Myocyte (in vitro differentiated cells): Measurements from ENCODE around the gene COL28A1. TPM values are rescaled to one million over a fixed set of nuclear protein-coding genes. Genes with fewer than 3 reads are reported as not detected.
"Not testable (repeated sequence)": the region's sequence is repeated elsewhere in the genome, so short reads cannot be mapped to it uniquely, and the experiment has no call there.

Source experiments
- DNase-seq: peaks from one replicate; pipeline ENCODE4 v3.0.0-alpha.2; 2012; ENCODE audit warnings: low read depth
- total RNA-seq: library from RNA; depleted of rRNA; stranded (reverse); fragments of >200 nt; gene quantifications from 2 replicates; pipeline ENCODE4 v1.2.3, GENCODE V29; 2014

The COL28A1 gene
- total RNA-seq, 1 donor from 2014 or later: 2.2 TPM

- no peak for DNase-seq
Measured at GRCh38 chr7:7475601-7476000, 60.1 kb downstream of the COL28A1 start.

- no peak for DNase-seq
Measured at GRCh38 chr7:7474436-7474835, 61.2 kb downstream of the COL28A1 start.

GRCh38 chr7:7464991-7465765 is 70.5 kb downstream of the COL28A1 start:
- not testable (repeated sequence) for DNase-seq

GRCh38 chr7:7454000-7454399 is 81.7 kb downstream of the COL28A1 start:
- no peak for DNase-seq

GRCh38 chr7:7452652-7453051 is 83.0 kb downstream of the COL28A1 start:
- DNase-seq: no peak

GRCh38 chr7:7452119-7452518 is 83.6 kb downstream of the COL28A1 start:
- DNase-seq: no peak

- no peak for DNase-seq
Measured at GRCh38 chr7:7449055-7449454, 86.6 kb downstream of the COL28A1 start.

- DNase-seq: no peak
Measured at GRCh38 chr7:7446616-7447015, 89.1 kb downstream of the COL28A1 start.

- no peak for DNase-seq
Measured at GRCh38 chr7:7443806-7444350, 91.8 kb downstream of the COL28A1 start.

- DNase-seq: no peak
Measured at GRCh38 chr7:7439564-7439963, 96.1 kb downstream of the COL28A1 start.

- DNase-seq: peak; percentile 88
Measured at GRCh38 chr7:7438851-7439250, 96.8 kb downstream of the COL28A1 start.

GRCh38 chr7:7435978-7436377 is 99.7 kb downstream of the COL28A1 start:
- DNase-seq: no peak

GRCh38 chr7:7434329-7434728 is 101.3 kb downstream of the COL28A1 start:
- DNase-seq: peak; percentile 45

- DNase-seq: peak; percentile 24
Measured at GRCh38 chr7:7433811-7434210, 101.9 kb downstream of the COL28A1 start.

GRCh38 chr7:7432979-7433378 is 102.7 kb downstream of the COL28A1 start:
- DNase-seq: no peak

GRCh38 chr7:7428806-7429205 is 106.9 kb downstream of the COL28A1 start:
- DNase-seq: peak; percentile 72

- DNase-seq: no peak
Measured at GRCh38 chr7:7427363-7427762, 108.3 kb downstream of the COL28A1 start.

GRCh38 chr7:7426676-7427075 is 109.0 kb downstream of the COL28A1 start:
- DNase-seq: peak; percentile 27

GRCh38 chr7:7425321-7425720 is 110.4 kb downstream of the COL28A1 start:
- no peak for DNase-seq

- DNase-seq: peak; percentile 88
Measured at GRCh38 chr7:7424151-7424873, 111.4 kb downstream of the COL28A1 start.

- no peak for DNase-seq
Measured at GRCh38 chr7:7422641-7423040, 113.0 kb downstream of the COL28A1 start.

GRCh38 chr7:7421826-7422225 is 113.8 kb downstream of the COL28A1 start:
- no peak for DNase-seq
